ENCODE results near the gene KCNE1.

GRCh38 chr21:34531399-34531798, 19.4 kb upstream of the KCNE1 start:
- TF ChIP-seq RAD21 (IDR thresholded peaks at IDR 0.05): no peak
- TF ChIP-seq NR2F2 (IDR thresholded peaks at IDR 0.05): no peak
- TF ChIP-seq CTCF (IDR thresholded peaks at IDR 0.05; ENCODE audit: low read depth, low read length, missing input control): no peak
- no peak for TF ChIP-seq TAF1 (conservative IDR thresholded peaks at IDR 0.05)
- TF ChIP-seq HNF4G (IDR thresholded peaks at IDR 0.05): no peak
- TF ChIP-seq SP1 (IDR thresholded peaks at IDR 0.05): no peak
- no peak for TF ChIP-seq GABPA (IDR thresholded peaks at IDR 0.05 in 1 of 2, conservative IDR thresholded peaks at IDR 0.05 in 1 of 2)
- TF ChIP-seq, protein P1, sequence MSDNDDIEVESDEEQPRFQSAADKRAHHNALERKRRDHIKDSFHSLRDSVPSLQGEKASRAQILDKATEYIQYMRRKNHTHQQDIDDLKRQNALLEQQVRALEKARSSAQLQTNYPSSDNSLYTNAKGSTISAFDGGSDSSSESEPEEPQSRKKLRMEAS (IDR thresholded peaks at IDR 0.05): no peak
- TF ChIP-seq JUND (IDR thresholded peaks at IDR 0.05): no peak
- TF ChIP-seq, protein P2, sequence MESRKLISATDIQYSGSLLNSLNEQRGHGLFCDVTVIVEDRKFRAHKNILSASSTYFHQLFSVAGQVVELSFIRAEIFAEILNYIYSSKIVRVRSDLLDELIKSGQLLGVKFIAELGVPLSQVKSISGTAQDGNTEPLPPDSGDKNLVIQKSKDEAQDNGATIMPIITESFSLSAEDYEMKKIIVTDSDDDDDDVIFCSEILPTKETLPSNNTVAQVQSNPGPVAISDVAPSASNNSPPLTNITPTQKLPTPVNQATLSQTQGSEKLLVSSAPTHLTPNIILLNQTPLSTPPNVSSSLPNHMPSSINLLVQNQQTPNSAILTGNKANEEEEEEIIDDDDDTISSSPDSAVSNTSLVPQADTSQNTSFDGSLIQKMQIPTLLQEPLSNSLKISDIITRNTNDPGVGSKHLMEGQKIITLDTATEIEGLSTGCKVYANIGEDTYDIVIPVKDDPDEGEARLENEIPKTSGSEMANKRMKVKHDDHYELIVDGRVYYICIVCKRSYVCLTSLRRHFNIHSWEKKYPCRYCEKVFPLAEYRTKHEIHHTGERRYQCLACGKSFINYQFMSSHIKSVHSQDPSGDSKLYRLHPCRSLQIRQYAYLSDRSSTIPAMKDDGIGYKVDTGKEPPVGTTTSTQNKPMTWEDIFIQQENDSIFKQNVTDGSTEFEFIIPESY (IDR thresholded peaks at IDR 0.05): no peak
- no peak for TF ChIP-seq REST (IDR thresholded peaks at IDR 0.05)
- TF ChIP-seq, protein P3, sequence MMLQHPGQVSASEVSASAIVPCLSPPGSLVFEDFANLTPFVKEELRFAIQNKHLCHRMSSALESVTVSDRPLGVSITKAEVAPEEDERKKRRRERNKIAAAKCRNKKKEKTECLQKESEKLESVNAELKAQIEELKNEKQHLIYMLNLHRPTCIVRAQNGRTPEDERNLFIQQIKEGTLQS (IDR thresholded peaks at IDR 0.05): no peak
- TF ChIP-seq YY1 (IDR thresholded peaks at IDR 0.05): no peak
- no peak for TF ChIP-seq FOXA1 (IDR thresholded peaks at IDR 0.05)

Measured in liver (tissue), 3 donors.